ENCODE data around the gene GEMIN5. TPM values are rescaled to one million over a fixed set of nuclear protein-coding genes. Genes with fewer than 3 reads are reported as not detected.

GEMIN5 gene
- total and polyA plus RNA-seq, 2 donors from 2014 or later: 3.5 to 14.8 TPM

GRCh38 chr5:154878642-154879335, 59.2 kb downstream of the GEMIN5 start:
- DNase-seq (no peak), FAIRE-seq (no peak)
- TF ChIP-seq, protein P1, sequence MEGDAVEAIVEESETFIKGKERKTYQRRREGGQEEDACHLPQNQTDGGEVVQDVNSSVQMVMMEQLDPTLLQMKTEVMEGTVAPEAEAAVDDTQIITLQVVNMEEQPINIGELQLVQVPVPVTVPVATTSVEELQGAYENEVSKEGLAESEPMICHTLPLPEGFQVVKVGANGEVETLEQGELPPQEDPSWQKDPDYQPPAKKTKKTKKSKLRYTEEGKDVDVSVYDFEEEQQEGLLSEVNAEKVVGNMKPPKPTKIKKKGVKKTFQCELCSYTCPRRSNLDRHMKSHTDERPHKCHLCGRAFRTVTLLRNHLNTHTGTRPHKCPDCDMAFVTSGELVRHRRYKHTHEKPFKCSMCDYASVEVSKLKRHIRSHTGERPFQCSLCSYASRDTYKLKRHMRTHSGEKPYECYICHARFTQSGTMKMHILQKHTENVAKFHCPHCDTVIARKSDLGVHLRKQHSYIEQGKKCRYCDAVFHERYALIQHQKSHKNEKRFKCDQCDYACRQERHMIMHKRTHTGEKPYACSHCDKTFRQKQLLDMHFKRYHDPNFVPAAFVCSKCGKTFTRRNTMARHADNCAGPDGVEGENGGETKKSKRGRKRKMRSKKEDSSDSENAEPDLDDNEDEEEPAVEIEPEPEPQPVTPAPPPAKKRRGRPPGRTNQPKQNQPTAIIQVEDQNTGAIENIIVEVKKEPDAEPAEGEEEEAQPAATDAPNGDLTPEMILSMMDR (IDR thresholded peaks at IDR 0.05; ENCODE audit: borderline replicate concordance, extremely low read depth, insufficient read depth): no peak
- peaks cover 0 to 12% (median 0%) of the 10 kb centered on the region in 3 donors for H3K9me3 ChIP-seq (ENCODE audit: control insufficient read depth in 2 of 3, insufficient read depth in 1 of 3, low read length in 3 of 3)
- H3K36me3 ChIP-seq (ENCODE audit: control insufficient read depth in 2 of 3, insufficient read depth in 3 of 3, low read length in 3 of 3): peaks cover 0 to 20% (median 14%) of the 10 kb centered on the region in 3 donors
- H3K4me3 ChIP-seq (ENCODE audit: low read length in 3 of 3): no peak overlapping the region
- H3K9ac ChIP-seq (ENCODE audit: low read length in 3 of 3): no peak overlapping the region
- no peak overlapping the region for H3K27ac ChIP-seq (ENCODE audit: low read depth in 2 of 2, low read length in 2 of 2)
- H3K27me3 ChIP-seq (ENCODE audit: control insufficient read depth, insufficient read depth, low read length): no peaks in the 10 kb centered on the region
- H3K4me1 ChIP-seq (ENCODE audit: control insufficient read depth in 2 of 3, insufficient read depth in 2 of 3, low read depth in 1 of 3, low read length in 3 of 3): peaks cover 0 to 2% (median 0%) of the 10 kb centered on the region in 3 donors
- intact Hi-C loops (cut with DNase I): no loop called here

GRCh38 chr5:154873791-154874331, 64.2 kb downstream of the GEMIN5 start:
- Histone ChIP-seq H3K27ac (ENCODE audit: low read depth in 2 of 2, low read length in 2 of 2) (no peak overlapping the region), H3K4me3 (ENCODE audit: low read length in 3 of 3) (no peak overlapping the region), H3K9me3 (ENCODE audit: control insufficient read depth in 2 of 3, insufficient read depth in 1 of 3, low read length in 3 of 3) (peaks cover 0 to 7% (median 0%) of the 10 kb centered on the region in 3 donors), H3K9ac (ENCODE audit: low read length in 3 of 3) (no peak overlapping the region), H3K27me3 (ENCODE audit: control insufficient read depth, insufficient read depth, low read length) (no peaks in the 10 kb centered on the region), H3K36me3 (ENCODE audit: control insufficient read depth in 2 of 3, insufficient read depth in 3 of 3, low read length in 3 of 3) (peaks cover 11 to 26% (median 24%) of the 10 kb centered on the region in 3 donors), H3K4me1 (ENCODE audit: control insufficient read depth in 2 of 3, insufficient read depth in 2 of 3, low read depth in 1 of 3, low read length in 3 of 3) (no peaks in the 10 kb centered on the region)
- intact Hi-C loops (cut with DNase I): no loop called here
- no peak for FAIRE-seq
- TF ChIP-seq, protein P1 (IDR thresholded peaks at IDR 0.05; ENCODE audit: borderline replicate concordance, extremely low read depth, insufficient read depth): no peak
- DNase-seq: no peak

DNA sequence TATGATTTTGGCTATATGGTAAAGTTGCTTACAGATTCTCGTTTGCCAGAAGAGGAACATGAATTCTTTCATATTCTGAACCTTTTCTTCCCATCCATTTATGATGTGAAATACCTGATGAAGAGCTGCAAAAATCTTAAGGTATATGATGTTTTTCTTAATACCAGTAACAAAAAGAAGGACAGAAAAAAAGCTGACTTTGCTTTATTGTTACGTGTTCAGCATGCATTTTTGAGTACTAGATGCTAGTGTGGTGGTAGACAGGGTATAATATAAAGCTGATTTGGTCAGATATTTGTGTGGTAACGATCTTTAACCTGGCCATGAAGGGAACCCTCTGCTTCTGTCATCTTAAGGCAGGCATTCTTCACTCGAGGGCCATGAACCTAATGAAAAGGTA, 66.3 kb downstream of the GEMIN5 start:
- Histone ChIP-seq H3K9me3 (ENCODE audit: control insufficient read depth in 2 of 3, insufficient read depth in 1 of 3, low read length in 3 of 3) (no peaks in the 10 kb centered on the region), H3K27me3 (ENCODE audit: control insufficient read depth, insufficient read depth, low read length) (no peaks in the 10 kb centered on the region), H3K4me3 (ENCODE audit: low read length in 3 of 3) (no peak overlapping the region), H3K27ac (ENCODE audit: low read depth in 2 of 2, low read length in 2 of 2) (no peak overlapping the region), H3K9ac (ENCODE audit: low read length in 3 of 3) (no peak overlapping the region), H3K36me3 (ENCODE audit: control insufficient read depth in 2 of 3, insufficient read depth in 3 of 3, low read length in 3 of 3) (peaks cover 11 to 30% (median 24%) of the 10 kb centered on the region in 3 donors), H3K4me1 (ENCODE audit: control insufficient read depth in 2 of 3, insufficient read depth in 2 of 3, low read depth in 1 of 3, low read length in 3 of 3) (no peaks in the 10 kb centered on the region)
- DNase-seq (no peak), FAIRE-seq (no peak)
- intact Hi-C loops (cut with DNase I): no loop called here
- TF ChIP-seq, protein P1 (IDR thresholded peaks at IDR 0.05; ENCODE audit: borderline replicate concordance, extremely low read depth, insufficient read depth): no peak
